Endothelial cell of umbilical vein (primary cell): ENCODE results near the gene CYP19A1.

Experiments
- CTCF ChIP-seq, 2 donors: IDR thresholded peaks; 1 replicate in 1 of 2; 2 replicates in 1 of 2; pipeline ENCODE4 v1.5.1; 2011; ENCODE audit warnings: low read length in 2 of 2, mild to moderate bottlenecking in 2 of 2, moderate library complexity in 2 of 2, control low read depth in 1 of 2, inconsistent platforms in 1 of 2, low read depth in 1 of 2; ENCODE audit not compliant: insufficient read depth in 1 of 2; ENCODE audit errors: extremely low read depth in 1 of 2
- EZH2 ChIP-seq: IDR thresholded peaks from 2 replicates; pipeline ENCODE4 v1.6.1; 2012; ENCODE audit warnings: borderline replicate concordance, low read depth, mild to moderate bottlenecking, moderate library complexity, low read length, inconsistent platforms; ENCODE audit not compliant: severe bottlenecking
- GATA2 ChIP-seq: IDR thresholded peaks from 2 replicates; pipeline ENCODE4 v1.7.0; 2011; ENCODE audit warnings: low read depth, mild to moderate bottlenecking, moderate library complexity, mixed read lengths, low read length; ENCODE audit not compliant: insufficient read length, insufficient read depth
- MAX ChIP-seq: IDR thresholded peaks from 2 replicates; pipeline ENCODE4 v1.6.1; 2011; ENCODE audit not compliant: insufficient read depth, insufficient read length
- POLR2A ChIP-seq: IDR thresholded peaks from 2 replicates; pipeline ENCODE4 v1.6.1; 2012; ENCODE audit warnings: low read depth, mild to moderate bottlenecking, control low read depth, low read length
- POLR2AphosphoS5 ChIP-seq: IDR thresholded peaks from 2 replicates; pipeline ENCODE4 v1.6.1; 2012; ENCODE audit warnings: low read depth, mild to moderate bottlenecking, control low read depth, low read length, moderate library complexity; ENCODE audit not compliant: insufficient read depth

- TF ChIP-seq CTCF (IDR thresholded peaks at IDR 0.05; ENCODE audit: extremely low read depth in 1 of 2, insufficient read depth in 1 of 2, low read depth in 1 of 2, low read length in 2 of 2) (no peak), GATA2 (no peak), POLR2A (no peak), MAX (no peak), POLR2AphosphoS5 (no peak), EZH2 (no peak)
Observed at GRCh38 chr15:51356983-51357382, 18.6 kb upstream of the CYP19A1 start.
